Activated T-helper 1 cell treated with anti-CD3 and anti-CD28 coated beads, Interleukin-12 subunit alpha, Interleukin-12 subunit beta, Interleukin-2, Interleukin-4 antibody, amounts not matched to agents 30 ng/mL and 10 ng/mL and 1 ng/mL, durations not matched to agents 14 hours and 24 hours and 36 hours (primary cell): ENCODE measurements around the gene OXT. TPM values are rescaled to one million over a fixed set of nuclear protein-coding genes. Genes with fewer than 3 reads are reported as not detected.
A peak's percentile ranks its signal among the peaks of the same experiment; 100 is the strongest.

Source experiments
- DNase-seq: peaks from one replicate; pipeline ENCODE4 v3.0.0; 2021; ENCODE audit warnings: low spot score
- H3K27ac Mint-ChIP-seq: one replicate; pipeline ENCODE4 v1.8.0; 2021; ENCODE audit warnings: mild to moderate bottlenecking, mixed read lengths
- H3K27me3 Mint-ChIP-seq: one replicate; pipeline ENCODE4 v1.8.0; 2022; ENCODE audit warnings: mild to moderate bottlenecking, moderate library complexity, mixed read lengths; ENCODE audit not compliant: insufficient read depth
- H3K36me3 Mint-ChIP-seq: one replicate; pipeline ENCODE4 v1.8.0; 2021; ENCODE audit warnings: low read depth, mixed read lengths
- H3K4me1 Mint-ChIP-seq: one replicate; pipeline ENCODE4 v1.8.0; 2021; ENCODE audit warnings: low read depth, mixed read lengths
- H3K4me3 Mint-ChIP-seq: one replicate; pipeline ENCODE4 v1.8.0; 2021; ENCODE audit warnings: mild to moderate bottlenecking, moderate library complexity, mixed read lengths
- H3K9me3 Mint-ChIP-seq: one replicate; pipeline ENCODE4 v1.8.0; 2021; ENCODE audit warnings: mixed read lengths
- intact Hi-C: fragments of 100-400 bp; cut with micrococcal nuclease; formaldehyde crosslinking; loops from one replicate; pipeline ENCODE4 v1.15.1; 2024
- total RNA-seq: library from RNA; stranded (reverse); gene quantifications from 2 replicates; pipeline ENCODE4 v1.2.3, GENCODE V29; 2022

OXT gene
- total RNA-seq, 1 donor from 2014 or later = not detected

DNA sequence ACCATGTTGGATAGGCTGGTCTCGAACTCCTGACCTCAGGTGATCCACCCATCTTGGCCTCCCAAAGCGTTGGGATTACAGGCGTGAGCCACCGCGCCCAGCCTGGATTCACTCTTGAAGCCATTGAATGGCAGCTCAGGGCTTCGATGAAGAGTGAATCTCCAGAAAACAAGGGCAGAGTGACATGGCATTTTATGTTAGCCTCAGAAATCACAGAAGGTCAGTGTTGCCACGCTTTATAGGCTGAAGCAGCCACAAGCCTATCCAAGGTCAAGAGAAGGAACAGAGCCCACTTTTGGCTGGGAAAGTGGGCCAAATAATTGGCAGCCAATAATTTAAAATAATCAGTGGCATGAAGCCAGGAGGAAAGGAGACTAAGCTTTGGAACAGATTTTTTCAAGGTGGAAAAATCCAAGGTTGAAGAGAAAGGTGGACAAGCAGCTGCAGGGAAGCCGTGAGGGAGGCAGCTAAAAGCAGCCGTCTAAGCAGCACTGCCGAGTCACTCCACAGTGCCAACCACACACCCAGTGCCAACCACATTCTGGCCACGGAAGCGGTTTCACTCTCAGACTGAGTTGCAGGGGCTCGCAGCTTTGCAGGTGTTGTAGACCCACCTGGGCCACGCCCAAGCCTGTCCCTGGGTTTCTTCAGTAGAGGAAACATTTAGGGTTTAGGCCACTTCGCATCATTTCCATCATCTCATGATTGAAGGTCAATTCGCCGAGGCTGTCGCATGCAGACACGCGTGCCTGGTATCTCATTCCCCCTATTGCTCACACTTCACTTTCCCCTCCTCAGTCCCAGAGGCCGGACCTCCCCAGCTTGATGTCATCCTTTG lies 30.5 kb downstream of the OXT start:
- H3K4me3 Mint-ChIP-seq = no peak overlapping the region

DNA sequence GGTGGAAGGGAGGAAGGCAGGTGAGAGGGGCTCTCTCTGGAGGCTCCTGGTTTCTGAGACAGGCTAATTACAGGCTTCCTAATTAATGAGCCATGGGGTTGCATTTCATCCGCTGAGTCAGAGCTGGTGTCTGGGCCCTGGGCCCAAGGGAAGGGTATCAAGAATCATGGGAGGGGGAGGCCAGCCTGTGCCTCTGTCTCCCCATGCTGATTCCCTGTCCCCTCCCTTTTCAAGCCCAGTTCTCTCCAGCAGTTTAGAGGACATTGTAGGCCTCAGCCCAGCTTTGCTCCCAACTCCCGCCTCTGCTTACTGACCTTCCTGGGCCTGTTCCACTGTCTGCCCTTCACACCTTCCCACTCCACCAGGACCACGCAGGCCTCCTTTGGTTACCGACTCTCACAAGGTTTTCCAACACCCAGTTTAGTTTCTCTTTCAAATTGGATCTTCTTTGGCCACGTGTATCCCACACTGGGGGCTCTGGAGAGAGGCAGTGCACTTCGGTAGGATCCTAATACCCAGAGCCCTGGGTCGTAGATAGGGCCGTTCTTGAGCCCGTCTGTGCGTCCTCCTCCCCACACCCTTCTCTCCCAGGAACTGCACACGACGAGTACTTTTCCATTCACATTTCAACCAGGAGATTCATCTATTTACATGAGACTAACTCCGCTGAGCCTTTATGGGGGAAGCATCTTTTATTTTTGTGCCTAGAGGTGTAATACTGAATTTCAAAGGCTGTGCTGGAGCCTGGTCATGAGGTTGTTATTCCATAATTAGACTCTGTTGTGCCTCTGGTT lies 31.4 kb downstream of the OXT start:
- peaks cover 6% of the 10 kb centered on the region for H3K27me3 Mint-ChIP-seq
- H3K4me3 Mint-ChIP-seq = no peak overlapping the region
- intact Hi-C loops = no loop called here

More for the DNA sequence above, 30.5 kb downstream of the OXT start:
- Mint-ChIP-seq H3K4me1 (peaks cover 24% of the 10 kb centered on the region), H3K27me3 (peaks cover 6% of the 10 kb centered on the region), H3K27ac (no peak overlapping the region), H3K9me3 (no peaks in the 10 kb centered on the region), H3K36me3 (no peaks in the 10 kb centered on the region)
- peak; percentile 41 for DNase-seq
- intact Hi-C loops = no loop called here

DNA sequence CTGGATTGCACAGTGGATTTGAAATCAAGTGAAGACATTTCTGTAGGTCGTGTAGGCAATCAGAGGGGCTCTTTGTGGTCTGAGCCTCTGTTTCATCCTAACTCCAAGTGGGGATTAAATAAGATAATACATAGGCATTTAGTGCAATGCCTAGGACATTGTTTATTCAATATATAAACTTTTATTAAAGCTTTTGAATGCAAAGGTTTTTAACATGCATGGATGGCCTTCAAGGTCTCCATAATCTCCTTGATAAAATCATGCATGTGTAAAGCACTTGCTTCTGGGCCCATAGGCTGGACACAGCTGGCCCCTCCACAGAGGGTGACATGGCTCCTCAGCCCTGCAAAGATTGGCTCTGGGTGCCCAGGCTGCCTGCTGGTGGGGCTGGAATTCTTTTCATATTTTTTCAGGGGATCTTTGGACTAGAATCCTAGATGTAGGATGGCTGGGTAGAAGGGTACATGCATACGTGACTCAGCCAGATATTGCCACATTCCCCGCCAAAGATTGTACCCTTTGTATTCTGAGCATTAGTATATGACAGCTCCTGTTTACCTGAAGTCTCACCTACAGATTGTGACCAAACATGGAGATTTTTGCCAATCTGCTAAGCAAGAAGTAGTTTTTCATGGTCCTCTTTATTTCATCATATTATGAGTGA lies 32.1 kb downstream of the OXT start:
- no peak for DNase-seq
- Mint-ChIP-seq H3K36me3 (no peaks in the 10 kb centered on the region), H3K27me3 (peaks cover 6% of the 10 kb centered on the region), H3K27ac (no peak overlapping the region), H3K4me3 (no peak overlapping the region), H3K9me3 (no peaks in the 10 kb centered on the region), H3K4me1 (peaks cover 24% of the 10 kb centered on the region)
- intact Hi-C loops = no loop called here

More for the DNA sequence above, 31.4 kb downstream of the OXT start:
- H3K4me1 Mint-ChIP-seq = peaks cover 24% of the 10 kb centered on the region
- H3K9me3 Mint-ChIP-seq = no peaks in the 10 kb centered on the region
- no peak for DNase-seq
- no peaks in the 10 kb centered on the region for H3K36me3 Mint-ChIP-seq
- peak overlapping the region; percentile 37 for H3K27ac Mint-ChIP-seq

DNA sequence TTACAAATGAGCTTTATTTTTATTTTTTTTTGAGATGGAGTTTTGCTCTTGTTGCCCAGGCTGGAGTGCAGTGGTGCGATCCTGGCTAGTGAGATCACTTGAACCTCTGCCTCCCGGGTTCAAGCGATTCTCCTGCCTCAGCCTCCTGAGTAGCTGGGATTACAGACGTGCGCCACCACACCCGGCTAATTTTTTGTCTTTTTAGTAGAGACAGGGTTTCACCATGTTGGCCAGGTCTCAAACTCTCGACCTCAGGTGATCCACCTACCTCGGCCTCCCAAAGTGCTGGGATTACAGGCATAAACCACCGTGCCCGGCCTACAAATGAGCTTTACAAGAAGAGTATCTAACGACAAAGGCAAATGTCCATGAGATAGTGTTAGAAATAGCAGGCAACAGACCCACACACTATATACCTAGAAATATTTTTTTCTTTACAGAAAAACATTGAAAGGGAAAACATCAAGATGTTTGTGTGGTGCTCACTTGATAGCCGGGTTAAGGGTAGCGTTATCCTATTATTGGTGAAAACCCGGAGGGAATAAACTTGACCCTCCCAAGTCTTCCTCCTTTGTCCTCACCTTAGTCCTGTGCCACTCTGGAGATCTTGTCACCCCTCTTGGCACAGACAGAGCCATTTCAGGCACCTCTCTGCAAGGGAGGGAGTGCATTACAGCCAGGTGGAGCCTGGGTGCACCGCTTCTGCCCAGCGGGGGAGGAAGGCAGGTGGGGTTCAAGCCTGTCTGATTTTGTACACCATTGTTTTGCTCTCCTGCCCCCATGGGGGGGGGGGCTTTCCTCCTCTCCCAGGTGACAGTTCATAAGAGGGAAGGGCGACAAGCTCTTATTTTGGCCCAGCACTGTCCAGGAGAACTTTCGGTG lies 34.1 kb downstream of the OXT start:
- Mint-ChIP-seq H3K4me1 (peaks cover 24% of the 10 kb centered on the region), H3K27me3 (peaks cover 2% of the 10 kb centered on the region), H3K4me3 (no peak overlapping the region), H3K9me3 (no peaks in the 10 kb centered on the region), H3K36me3 (no peaks in the 10 kb centered on the region), H3K27ac (no peak overlapping the region)
- intact Hi-C loops = no loop called here
- DNase-seq = no peak

DNA sequence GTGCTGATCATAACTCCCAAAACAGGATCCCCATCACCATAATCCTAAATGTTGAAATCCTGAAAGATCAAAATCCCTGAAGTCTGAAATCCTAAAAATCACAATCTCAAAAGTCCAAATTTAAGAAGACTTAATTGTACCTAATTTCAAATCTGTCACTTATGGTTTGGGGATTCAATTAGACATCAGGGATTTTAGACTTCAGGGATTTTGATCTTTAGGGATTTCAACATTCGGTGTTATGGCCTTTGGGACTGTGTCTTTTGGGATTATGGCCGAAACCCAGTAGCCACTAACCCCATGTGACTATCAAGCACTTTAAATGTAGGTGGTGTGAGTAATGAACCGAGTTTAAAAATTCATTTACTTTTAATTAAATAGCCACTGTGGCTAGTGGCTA lies 34.8 kb downstream of the OXT start:
- no peak for DNase-seq
- no peak overlapping the region for H3K4me3 Mint-ChIP-seq
- intact Hi-C loops = no loop called here
- H3K9me3 Mint-ChIP-seq = no peaks in the 10 kb centered on the region
- peaks cover 2% of the 10 kb centered on the region for H3K27me3 Mint-ChIP-seq
- peaks cover 24% of the 10 kb centered on the region for H3K4me1 Mint-ChIP-seq
- H3K36me3 Mint-ChIP-seq = peaks cover 3% of the 10 kb centered on the region
- H3K27ac Mint-ChIP-seq = no peak overlapping the region

DNA sequence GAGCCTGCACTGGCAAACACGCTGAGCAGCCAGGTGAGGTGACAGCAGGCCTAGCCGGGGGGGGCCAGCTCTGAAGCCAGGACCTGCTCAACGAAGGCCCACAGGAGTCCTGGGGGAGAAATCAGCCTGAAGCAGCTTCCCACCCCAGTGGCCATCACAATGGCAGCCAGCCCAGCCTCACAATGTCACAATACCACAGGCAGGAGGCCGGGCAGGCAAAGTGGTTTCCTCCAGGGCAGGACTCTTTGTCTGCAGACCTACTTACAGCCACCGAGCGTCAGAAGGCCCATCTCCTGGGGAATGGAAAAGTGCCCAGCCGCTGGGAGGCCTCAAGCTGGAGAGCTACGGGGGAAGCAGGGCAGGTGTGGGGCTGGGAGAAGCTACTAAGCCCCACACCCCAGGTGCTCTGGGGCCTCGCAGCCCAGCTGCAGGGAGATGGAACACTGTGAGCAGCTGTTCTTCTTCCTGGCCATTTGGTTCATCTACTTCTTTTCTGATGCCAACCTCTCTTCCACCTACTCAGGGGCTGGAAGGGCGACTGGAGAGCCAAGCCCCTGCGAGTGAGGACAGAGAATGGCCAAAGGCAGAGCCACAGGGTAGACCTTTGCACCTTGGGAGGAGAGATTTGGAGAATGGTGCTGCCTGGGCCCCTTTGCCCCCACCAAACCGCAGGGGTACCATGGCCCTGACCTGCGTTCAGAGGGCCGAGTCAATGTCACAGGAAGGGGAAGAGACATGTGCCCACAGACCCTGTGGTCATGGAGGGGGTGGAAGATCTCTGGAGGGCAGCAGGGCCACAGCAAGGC lies 35.4 kb downstream of the OXT start:
- Mint-ChIP-seq H3K27me3 (peaks cover 2% of the 10 kb centered on the region), H3K9me3 (no peaks in the 10 kb centered on the region), H3K4me1 (peaks cover 20% of the 10 kb centered on the region), H3K27ac (no peak overlapping the region), H3K36me3 (peaks cover 7% of the 10 kb centered on the region), H3K4me3 (no peak overlapping the region)
- no peak for DNase-seq
- intact Hi-C loops = no loop called here

DNA sequence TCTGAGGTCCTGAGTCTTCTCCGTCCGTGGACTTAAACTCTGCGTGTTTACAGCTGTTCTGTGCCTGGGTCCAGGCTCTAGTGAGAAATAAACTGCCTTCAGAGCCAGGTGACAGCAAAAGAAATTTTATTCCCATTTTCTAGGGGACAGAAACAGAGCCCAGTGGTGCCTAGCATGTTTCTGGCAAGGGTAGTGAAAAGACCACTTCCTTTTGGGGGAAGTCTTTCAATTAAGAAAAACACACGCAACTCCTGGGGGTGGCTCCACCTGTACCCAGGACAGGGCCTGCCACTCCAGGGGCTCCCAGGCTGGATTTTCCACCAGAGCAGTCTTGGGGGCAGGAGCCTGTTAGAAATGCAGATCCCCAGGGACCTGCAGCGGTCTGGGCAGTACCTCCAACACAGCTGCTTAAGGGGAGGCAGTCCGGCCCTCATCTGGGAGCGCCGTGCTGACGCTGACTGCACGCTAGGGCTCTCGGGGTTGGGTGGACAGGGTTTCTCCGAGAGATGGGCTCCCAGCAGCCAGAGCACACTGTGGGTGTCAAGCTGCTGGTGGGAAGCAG lies 36.1 kb downstream of the OXT start:
- DNase-seq = no peak
- Mint-ChIP-seq H3K4me3 (no peak overlapping the region), H3K27ac (no peak overlapping the region), H3K27me3 (peaks cover 2% of the 10 kb centered on the region), H3K4me1 (peaks cover 13% of the 10 kb centered on the region), H3K9me3 (no peaks in the 10 kb centered on the region), H3K36me3 (peaks cover 7% of the 10 kb centered on the region)
- intact Hi-C loops = no loop called here

DNA sequence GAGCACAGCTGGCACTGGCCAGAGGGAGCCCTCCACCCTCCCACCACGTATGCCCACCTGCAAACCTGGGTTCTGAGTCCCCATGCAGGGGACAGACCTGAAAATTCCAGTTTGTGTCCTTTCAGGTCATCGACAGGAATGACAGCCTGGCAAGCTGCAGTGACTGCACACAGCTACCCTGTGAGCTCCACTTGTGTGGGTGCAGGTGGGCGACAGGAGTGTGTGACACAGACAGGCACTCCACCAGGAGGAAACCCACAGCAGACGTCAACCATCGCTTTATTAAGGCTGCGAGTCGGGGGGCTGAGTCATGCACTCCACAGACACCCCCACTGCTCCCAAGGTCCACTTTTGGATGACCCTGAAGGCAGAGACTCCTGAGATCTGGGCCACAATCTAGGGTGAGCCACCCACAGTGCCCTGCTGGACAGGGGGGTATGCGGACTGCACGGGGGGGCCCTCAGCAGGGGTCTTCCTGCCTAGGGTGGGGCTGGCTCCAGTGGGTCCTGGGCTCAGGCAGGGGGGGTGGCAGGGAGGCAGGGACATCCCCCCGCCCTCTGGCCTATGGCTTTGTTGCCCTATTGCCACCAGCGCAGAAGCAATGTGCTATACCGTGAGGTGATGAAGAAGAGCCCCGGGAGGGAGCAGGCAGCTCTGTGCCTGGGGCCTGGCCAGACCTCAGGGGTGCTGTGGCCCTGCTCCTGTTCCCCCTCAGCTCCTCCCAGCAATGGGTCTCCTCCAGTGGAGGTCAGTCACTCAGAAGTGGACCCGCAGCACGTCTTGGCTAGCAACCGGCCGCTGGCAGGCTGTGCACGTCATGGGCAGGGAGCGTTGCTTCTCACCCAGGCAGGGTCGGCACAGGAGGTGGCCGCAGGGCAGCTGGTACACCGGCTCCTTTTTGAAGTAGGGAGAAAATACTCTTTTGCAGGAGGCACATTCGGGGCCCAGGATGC lies 38.2 kb downstream of the OXT start:
- Mint-ChIP-seq H3K27me3 (peaks cover 2% of the 10 kb centered on the region), H3K4me3 (no peak overlapping the region), H3K27ac (no peak overlapping the region), H3K9me3 (no peaks in the 10 kb centered on the region), H3K4me1 (no peaks in the 10 kb centered on the region), H3K36me3 (peaks cover 9% of the 10 kb centered on the region)
- no peak for DNase-seq
- intact Hi-C loops = no loop called here

DNA sequence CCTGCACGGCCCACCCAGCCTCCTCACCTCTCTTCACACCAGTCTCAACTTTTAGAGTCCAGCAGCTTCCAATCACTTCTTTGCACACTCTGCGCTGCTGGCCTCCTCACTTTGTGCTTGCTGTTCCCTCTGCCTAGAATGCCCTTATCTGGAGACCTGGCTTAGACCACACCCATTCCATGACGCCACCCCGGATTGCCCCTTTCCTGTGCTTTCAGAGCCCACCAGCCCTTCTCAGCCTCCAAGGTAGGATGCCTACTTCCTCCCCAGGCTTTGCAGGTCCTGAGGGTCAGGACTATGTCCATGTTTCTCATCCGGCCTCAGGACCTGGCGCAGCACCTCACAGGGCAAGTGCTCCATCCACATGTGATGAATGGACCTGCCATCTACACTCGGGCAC lies 40.1 kb downstream of the OXT start:
- H3K9me3 Mint-ChIP-seq = no peaks in the 10 kb centered on the region
- peaks cover 9% of the 10 kb centered on the region for H3K36me3 Mint-ChIP-seq
- peaks cover 5% of the 10 kb centered on the region for H3K4me1 Mint-ChIP-seq
- intact Hi-C loops = no loop called here
- DNase-seq = no peak
- H3K4me3 Mint-ChIP-seq = no peak overlapping the region
- no peaks in the 10 kb centered on the region for H3K27me3 Mint-ChIP-seq
- no peak overlapping the region for H3K27ac Mint-ChIP-seq

DNA sequence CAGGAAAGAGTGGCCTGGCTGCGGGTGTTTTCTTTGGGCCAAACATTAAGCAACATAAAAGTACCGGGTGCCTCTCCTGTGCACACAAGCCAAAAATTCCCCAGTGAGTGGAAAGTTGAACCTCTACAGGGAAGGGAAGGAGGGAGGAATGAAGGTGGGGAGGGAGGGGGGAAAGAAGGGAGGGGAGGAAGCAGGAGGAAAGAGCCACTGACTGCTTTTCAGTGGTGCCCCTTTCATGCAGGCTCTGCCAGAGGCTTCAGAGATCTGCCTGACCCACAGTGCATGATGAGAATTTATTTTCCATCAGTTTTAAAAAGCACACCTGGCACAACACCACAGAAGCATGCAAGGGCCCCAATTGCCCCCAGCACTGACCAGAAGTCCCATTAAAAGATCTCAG lies 40.6 kb downstream of the OXT start:
- Mint-ChIP-seq H3K4me3 (no peak overlapping the region), H3K27me3 (no peaks in the 10 kb centered on the region), H3K27ac (no peak overlapping the region), H3K9me3 (no peaks in the 10 kb centered on the region), H3K36me3 (peaks cover 9% of the 10 kb centered on the region), H3K4me1 (peaks cover 5% of the 10 kb centered on the region)
- intact Hi-C loops = no loop called here
- DNase-seq = no peak
